Left forelimb (tissue), 1 donor: ENCODE data around the gene AGBL4.
"Not testable (repeated sequence)": the region's sequence is repeated elsewhere in the genome, so short reads cannot be mapped to it uniquely, and the experiment has no call there.

Experiments used
- DNase-seq: peaks from one replicate; pipeline ENCODE4 v3.0.0-alpha.2; 2018; ENCODE audit warnings: low spot score

Gene AGBL4

DNA sequence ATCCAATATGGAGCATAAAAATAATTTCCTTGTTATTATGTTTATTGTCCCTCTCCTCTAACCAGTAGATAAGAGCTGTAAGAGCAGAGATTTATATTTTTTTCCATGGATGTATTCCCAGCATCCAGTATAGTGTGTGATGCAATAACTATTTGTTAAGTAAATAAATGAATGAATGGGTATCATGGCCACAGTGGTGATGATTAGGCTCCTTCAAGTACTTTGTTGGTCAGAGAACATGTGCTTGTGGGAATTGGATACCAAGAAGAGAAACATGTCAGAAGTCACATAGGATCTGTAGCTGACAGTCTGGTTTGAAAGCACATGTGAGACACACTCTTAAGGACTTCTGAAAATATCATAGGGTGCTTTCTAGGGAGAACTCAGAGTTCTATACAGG lies 588.5 kb downstream of the AGBL4 start:
- no peak for DNase-seq

DNA sequence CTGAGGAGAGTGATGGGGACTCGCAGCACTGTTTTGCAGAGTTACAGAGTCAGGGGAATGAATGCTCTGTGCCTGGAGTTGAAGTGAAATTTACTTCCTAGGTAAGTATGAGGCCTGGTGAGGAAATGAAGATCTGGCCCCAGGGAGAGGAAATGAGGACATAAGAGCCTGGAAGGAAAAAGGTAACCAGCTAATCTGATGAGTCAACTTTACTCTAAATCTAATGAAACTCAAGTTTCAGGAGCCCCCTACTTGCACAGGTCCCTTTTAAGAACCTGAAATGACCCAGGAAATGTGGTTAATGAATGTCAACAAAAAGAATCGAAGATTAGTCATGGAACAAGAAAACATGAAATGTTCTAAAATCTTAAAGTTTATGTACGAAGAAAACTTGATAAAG lies 599.0 kb downstream of the AGBL4 start:
- no peak for DNase-seq

DNA sequence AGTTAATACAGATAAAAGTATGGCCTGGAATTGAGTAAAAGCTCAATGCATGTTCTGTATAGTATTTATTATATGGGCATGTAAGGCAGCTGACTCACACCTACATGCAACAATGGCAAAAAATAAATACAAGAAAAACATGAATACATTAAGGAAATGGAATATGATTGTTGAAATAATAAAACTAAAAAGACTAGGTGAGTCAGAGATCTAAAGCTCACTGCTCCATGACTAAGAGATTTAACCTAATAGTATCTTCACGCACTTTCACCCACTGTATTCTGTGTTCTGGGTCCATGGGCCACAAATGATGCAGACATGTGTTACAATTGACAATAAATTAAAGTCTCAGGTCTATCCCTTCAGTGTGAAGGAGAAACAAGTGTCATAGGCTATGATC lies 607.0 kb downstream of the AGBL4 start:
- no peak for DNase-seq

DNA sequence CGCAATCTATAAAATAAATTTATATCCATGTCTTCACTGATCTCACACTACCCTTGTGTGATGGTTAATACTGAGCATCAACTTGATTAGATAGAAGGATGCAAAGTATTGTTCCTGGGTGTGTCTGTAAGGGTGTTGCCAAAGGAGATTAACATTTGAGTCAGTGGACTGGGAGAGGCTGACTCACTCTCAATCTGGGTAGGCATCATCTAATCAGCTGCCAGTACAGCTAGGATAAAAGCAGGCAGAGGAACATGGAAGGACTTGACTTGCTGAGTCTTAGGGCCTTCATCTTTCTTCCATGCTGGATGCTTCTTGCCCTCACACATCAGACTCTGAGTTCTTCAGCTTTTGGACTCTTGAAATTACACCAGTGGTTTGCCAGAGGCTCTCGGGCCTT lies 615.4 kb downstream of the AGBL4 start:
- DNase-seq = no peak

DNA sequence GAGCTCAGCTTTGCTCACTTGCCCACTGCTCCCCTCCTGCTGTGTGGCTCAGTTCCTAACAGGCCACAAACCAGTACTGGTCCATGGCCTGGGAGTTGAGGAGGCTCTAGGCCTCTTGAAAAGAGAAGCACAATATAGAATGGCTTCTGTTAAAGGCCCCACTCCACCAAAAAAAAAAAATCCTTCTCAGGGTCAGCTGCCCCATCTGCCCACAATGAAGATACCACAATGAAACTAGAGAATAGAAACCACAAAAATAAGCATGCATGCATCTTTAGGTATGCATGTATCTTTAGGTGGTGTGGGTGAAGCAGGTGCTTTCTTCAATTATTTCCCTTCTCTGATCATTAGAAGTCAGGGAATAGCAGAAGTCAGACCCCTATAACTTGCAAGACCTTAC lies 626.7 kb downstream of the AGBL4 start:
- DNase-seq = no peak

DNA sequence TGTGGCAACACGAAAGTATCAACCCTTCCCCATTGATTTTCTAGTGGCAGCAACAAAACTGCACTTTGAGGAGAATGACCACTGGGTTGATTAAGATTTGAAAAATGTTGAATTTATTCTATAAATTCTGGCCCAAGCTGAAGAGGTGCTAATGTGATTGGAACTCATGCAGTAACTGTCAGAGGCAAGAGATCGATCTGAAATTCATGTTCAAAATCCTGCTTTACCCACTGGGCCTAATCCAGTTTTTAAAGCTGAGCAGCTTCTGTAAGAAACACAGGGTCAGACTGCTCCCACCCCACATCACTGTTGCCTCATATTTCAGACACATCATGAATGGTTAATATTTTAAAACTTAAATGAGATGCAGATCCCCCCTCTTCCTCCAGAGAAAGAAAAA lies 629.6 kb downstream of the AGBL4 start:
- DNase-seq = no peak

DNA sequence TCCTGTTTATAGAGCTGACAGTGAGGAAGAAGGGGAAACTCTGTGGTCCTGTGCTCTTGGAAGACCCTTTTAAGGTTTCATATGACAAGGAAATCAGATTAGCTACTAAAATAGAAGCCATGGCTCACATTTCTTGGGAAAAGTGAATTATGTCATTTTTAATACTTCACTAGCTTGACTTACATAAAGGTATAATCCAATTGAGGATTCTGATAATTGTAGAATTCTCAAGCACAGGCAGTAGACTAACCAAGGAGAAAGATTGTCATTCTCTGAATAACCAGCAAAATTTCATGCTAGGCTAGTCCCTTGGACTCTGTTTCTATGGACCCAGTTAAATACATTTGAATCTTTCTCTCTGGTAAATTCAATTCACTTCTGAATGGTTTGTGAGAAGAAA lies 634.1 kb downstream of the AGBL4 start:
- no peak for DNase-seq

DNA sequence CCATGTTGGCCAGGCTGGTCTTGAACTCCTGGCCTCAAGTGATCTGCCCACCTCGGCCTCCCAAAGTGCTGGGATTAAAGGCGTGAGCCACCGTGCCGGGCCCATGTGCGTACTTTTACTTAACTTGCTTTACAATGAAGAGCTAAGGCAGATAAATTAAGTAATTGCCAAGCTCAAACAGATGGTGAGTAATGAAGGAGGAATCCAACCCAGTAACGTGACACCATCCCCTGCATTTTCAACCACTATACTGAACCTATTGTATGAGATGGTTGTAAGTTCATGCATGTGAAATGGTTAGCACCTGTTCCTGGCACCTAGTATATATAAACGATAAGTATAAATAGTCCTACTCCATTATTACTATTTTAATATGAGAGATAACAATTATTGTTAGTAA lies 659.1 kb downstream of the AGBL4 start:
- DNase-seq = no peak

DNA sequence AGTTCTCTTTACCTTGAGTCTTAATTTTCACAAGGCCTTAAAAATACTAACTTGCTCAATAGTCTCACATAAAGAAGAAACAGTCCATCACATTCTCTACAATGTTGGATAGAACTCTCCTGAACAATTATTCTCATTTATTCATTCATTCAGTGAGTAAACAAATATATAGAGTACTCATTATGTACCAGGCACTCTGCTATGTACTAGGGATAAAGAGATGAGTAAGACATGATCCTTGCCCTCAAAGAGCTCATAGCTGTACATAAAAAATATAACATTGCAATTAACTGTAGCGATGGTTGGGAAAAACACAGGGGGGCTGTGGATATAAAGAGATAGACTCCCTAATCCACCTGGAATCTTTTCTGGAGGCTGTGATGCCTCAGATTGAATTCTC lies 660.1 kb downstream of the AGBL4 start:
- no peak for DNase-seq

DNA sequence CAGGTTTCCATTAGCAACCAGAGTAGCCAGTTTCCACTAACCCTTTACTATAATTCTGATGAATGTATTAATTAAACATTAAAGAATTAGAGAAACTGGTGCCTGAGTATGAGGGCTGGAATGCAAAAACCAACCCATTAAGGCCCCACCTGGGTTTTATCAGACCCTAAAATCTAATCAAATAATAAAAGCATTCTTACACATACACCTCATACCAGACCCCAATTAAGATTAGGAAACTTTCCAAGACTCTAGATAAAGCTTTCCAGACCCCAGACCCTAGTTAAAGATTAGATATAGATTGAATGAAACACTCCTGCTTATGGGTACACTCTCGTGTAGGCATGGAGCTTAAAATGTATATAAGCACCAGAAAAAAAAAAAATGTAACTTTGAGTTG lies 665.7 kb downstream of the AGBL4 start:
- no peak for DNase-seq

DNA sequence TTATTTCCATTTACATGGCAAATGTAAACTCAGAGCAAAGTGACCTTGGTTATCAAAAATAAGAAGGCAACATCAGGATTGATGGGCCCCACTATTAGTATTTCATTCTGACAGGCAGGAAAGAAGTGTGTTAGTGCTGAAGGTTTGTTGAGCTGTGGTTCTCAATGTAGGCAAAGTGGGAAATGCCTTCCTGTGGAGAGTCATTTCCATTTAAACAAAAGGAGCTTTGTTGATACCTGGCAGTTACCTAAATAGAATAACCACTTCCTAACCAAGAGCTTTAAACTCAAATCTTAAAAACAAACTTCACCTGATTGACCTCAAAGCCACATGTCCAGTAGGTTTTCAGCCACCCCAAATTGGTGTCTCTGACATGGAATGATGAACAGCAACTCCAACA lies 667.2 kb downstream of the AGBL4 start:
- DNase-seq = no peak

DNA sequence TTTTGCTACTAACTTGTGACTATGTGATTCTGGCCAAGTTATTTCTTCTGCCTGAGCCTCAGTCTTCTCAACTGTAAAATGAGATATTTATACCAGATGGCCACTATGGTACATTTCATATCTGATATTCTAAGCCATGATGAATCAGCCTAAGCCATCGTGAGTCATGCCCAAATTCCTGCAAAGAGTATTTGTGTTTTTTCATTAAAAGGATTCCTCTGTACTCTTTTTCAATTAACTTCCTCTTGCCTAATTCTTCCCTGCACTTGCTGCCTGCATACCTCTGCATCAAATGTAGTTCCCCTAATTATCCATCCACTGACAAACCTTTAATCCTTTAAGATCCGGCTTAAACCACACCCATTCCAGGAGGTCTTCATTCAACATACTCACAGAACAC lies 672.0 kb downstream of the AGBL4 start:
- no peak for DNase-seq

DNA sequence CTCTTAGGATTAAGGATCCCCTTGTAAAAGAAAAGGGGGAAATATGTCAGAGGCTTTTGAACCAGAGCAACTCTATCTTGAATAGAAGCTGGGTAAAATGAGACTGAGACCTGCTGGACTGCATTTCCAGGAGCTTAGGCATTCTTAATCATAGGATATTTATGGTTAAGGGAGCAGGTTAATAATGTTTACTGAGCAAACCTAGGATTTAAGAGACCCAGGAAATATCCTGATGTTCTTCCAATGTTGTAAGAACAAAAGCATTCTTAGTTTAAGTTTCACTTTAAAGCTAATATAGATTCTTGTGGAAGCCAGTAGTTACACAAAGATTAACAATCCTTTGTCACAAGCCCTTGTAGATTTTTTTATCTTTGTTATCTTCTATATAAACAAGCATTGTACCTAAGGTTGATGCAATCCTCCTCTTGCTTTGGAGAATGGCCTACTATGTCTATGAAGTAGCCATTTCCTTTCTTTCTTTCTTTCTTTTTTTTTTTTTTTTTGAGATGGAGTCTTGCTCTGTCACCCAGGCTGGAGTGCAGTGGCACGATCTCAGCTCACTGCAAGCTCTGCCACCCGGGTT lies 676.9 kb downstream of the AGBL4 start:
- DNase-seq = no peak

DNA sequence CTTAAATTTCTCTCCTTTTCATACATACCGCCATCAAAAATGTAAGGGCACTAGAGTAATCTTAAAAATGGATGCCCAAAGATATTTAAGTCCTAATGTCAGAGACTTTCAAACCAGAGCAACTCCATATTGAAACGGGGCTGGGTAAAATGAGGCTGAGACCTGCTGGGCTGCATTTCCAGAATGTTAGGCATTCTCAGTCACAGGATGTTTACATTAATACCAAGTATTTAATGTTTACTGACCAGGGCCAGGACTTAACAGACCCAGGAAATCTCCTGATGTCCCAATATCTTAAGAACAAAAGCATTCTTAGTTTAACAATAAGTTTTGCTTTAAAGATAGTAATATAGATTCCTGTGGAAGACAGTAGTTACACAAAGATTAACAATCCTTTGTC lies 683.2 kb downstream of the AGBL4 start:
- DNase-seq = no peak

DNA sequence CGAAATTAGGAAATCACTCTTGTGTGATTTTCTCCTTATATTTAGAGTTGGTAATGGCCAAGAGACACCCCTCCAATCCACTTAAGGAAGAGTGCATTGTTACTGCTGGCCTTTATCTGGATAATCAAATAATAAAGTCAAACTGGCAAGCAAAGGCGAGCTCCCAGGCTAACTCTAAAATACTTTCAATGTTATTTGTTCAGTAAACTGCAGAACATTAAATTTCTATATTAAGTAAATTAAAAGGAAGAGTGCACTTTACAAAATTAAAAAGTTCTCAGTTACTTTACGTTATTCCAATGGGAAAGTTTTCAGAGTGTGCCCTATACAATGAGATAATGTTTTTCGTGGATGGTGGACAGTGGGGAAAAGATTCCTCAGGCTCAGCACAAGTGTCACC lies 684.7 kb downstream of the AGBL4 start:
- no peak for DNase-seq

DNA sequence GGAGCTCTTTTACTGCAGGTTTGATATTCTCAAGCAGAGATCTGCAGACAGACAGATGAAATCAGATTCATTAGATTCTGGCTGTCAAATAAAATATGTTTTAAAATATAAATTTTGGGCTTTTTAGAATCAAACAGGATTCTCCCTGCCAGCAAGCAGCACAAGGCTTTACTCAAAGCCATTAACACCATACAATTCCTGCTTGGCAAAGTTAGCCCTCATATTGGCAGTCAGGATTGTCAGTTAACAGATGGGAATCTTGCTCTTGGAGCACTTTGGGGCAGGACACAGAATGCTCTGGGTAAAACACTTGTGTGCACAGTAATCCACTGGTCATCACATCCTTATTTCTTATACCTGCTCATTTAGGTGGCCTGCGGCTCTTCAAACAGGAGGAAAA lies 686.5 kb downstream of the AGBL4 start:
- DNase-seq = no peak

DNA sequence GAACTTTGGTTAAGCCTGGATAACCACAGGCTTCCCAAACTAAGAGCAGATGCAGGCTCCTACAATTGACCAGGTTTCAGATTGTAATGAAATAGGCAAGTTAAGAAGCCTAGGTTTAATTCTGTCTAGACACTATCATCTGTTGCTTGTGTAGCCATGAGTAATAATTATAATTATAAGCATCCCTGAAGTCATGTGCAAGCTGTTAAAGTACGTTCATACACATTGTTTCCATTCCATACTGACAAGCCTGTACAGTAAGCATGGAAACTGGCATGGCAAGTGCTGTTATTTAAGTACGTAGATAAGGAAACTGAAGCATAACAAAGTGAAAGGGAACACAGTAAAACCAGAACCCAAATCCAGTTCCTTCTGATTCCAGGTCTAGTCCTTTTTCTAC lies 689.8 kb downstream of the AGBL4 start:
- DNase-seq = no peak

DNA sequence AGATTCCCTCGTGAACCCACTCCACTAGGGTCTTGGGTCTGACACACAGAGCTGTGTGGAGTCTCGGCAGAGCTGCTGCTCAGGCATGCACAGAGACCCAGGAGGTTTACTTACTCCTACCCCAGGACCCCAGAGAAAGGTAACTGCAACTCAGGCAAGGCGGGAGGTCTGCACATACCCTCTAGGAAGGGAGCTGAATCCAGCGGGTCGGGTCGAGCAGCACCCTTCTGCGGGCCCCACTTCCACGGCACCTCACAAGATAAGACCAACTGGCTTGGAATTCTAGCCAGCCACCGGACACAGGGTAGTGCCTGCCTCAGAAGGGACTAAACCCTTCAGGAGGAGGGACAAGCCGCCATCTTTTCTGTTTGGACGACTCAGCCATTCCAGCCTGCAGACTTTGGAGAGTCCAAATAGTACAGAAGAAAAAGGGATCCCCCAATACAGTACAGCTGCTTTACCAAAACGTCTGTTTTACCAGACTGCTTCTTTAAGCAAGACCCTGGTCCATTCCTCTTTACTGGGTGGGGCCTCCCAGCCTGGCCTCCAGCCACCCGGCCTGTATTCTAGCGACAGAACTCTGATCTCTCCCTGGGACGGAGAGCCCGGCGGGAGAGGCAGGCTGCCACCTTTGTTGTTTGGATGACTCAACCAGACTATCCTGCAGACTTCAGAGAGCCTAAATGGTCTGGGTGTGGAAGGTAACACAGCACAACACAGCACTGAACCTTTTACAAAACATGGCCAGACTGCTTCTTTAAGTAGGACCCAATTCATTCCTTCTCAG lies 692.5 kb downstream of the AGBL4 start:
- DNase-seq = no peak

DNA sequence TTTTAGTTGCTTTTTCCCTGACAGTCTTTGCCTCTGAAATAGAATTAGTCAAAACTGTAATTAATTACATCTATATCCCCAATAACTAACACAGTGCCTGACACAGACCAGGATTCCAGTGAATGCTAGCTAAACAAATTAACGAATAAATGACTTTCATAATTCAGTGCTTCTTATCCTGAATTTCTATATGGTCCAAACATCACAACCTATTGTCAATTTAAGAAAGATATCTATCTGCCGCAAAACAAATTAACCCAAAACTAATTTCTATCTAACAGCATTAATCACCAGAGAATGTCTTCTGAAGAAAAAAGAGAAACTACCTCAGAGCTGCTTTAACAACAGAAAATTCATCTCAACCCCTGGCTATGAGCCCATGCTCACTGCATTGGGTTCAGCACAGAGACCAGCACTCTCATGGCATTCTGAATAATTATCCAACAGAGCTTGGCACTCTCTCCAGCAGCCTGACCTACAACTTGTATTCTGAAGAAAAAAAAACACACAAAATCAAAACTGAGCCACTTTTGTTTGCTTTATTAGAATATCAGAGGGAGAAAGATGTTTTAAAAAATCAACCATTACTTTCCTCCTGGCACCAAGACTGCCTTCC lies 699.7 kb downstream of the AGBL4 start:
- no peak for DNase-seq

DNA sequence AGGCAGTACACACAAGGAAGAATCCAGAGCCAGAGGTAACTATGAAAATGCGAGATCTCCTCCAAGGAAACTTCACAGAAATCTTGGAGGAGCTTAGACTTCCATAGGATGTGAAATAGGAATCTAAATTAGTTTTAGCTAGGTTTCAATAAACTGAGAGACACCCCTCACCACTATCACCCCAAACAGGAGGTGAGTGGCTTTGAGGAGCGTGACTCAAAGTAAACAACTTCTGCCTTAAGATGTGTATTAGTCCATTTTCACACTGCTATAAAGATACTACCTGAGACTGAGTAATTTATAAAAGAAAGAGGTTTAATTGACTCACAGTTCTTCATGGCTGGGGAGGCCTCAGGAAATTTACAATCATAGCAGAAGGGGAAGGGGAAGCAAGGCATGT lies 703.3 kb downstream of the AGBL4 start:
- not testable (repeated sequence) for DNase-seq

DNA sequence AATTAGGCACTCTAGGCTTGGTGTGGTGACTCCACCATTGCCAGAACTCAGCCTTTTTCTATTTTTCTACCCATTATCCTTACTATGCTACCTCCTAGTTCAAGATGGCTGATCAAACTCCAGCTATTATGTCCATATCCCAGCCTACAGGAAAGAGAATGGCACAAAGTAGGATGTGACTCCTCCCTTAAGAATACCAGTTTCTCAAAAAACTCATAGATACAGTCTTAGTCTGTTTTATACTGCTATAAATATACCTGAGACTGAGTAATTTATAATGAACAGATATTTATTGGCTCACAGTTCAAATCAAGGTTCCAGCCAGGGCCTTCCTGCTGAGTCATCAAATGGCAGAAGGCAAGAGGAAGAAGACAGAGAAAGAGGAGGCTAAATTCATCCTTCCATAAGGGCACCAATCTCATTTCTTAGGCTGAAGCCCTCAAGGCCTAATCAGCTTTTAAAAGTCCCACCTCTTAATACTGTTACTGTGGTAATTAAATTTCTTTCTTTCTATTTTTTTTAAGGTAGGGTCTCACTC lies 704.3 kb downstream of the AGBL4 start:
- DNase-seq = no peak

DNA sequence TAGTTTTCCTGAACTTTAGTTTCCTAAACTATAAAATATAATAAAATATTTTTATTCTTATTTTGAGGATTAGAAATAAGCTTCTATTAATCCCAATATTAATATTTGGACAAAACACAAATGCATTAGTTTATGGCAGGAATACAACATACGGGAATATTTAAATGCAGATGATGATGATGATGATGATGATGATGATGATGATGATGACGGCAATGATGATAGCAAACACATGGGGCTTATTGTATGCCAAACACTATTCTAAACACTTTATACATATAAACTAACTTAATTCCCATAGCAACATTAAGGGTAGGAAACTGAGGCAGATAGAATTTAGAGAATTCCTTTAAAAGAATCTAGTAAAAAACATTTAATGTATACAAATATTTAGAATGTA lies 705.5 kb downstream of the AGBL4 start:
- DNase-seq = no peak

DNA sequence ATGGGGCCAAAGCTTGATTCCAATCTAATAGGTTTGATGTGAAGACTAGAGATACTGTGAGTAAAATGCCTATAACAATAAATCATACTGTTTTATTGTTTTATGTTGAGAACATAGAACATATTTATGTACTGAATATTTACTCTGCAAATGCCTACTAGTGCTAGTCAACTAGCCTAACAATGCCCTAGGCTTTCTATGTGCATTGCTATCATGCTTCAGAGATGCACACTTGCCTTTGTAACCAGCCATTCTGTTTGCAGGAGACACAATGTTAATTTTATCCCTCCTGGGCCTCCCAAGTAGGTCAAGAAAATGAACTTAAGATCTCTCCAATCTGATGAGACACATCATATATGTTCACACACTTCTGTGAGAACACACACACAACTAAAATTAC lies 716.3 kb downstream of the AGBL4 start:
- DNase-seq = no peak
